H9 (cell line): ENCODE results near the gene CCDC141. TPM values are rescaled to one million over a fixed set of nuclear protein-coding genes. Genes with fewer than 3 reads are reported as not detected.

ENCODE experiments used
- DNase-seq: peaks from one replicate; pipeline ENCODE4 v3.0.0-alpha.2; 2017
- H2AFZ ChIP-seq: one replicate; pipeline ENCODE4 v1.6.1; 2013; ENCODE audit warnings: mild to moderate bottlenecking, low read length, control low read depth, moderate library complexity
- H2AK5ac ChIP-seq: 2 replicates; pipeline ENCODE4 v1.6.1; 2013; ENCODE audit warnings: low read length, control low read depth, mixed read lengths; ENCODE audit not compliant: insufficient read length
- H2BK120ac ChIP-seq: one replicate; pipeline ENCODE4 v1.6.1; 2013; ENCODE audit warnings: low read depth, mild to moderate bottlenecking, low read length, control low read depth, inconsistent platforms; ENCODE audit not compliant: poor library complexity, severe bottlenecking
- H2BK12ac ChIP-seq: 2 replicates; pipeline ENCODE4 v1.6.1; 2013; ENCODE audit warnings: low read length, control low read depth, mixed read lengths, low read depth; ENCODE audit not compliant: insufficient read length
- H2BK15ac ChIP-seq: 2 replicates; pipeline ENCODE4 v1.6.1; 2013; ENCODE audit warnings: low read depth, low read length, control low read depth
- H2BK20ac ChIP-seq: one replicate; pipeline ENCODE4 v1.6.1; 2013; ENCODE audit warnings: low read depth, mild to moderate bottlenecking, low read length, control low read depth, inconsistent platforms; ENCODE audit not compliant: poor library complexity, severe bottlenecking
- H2BK5ac ChIP-seq: 2 replicates; pipeline ENCODE4 v1.6.1; 2013; ENCODE audit warnings: low read length, control low read depth, mixed read lengths; ENCODE audit not compliant: insufficient read length
- H3K14ac ChIP-seq: 2 replicates; pipeline ENCODE4 v1.6.1; 2013; ENCODE audit warnings: low read length, control low read depth; ENCODE audit not compliant: insufficient read depth
- H3K18ac ChIP-seq: 2 replicates; pipeline ENCODE4 v1.6.1; 2013; ENCODE audit warnings: low read depth, mild to moderate bottlenecking, mixed read lengths, low read length, control low read depth; ENCODE audit not compliant: insufficient read length
- H3K23ac ChIP-seq: 2 replicates; pipeline ENCODE4 v1.6.1; 2013; ENCODE audit warnings: low read length, control low read depth, mixed read lengths, low read depth; ENCODE audit not compliant: insufficient read length
- H3K23me2 ChIP-seq: 2 replicates; pipeline ENCODE4 v1.6.1; 2013; ENCODE audit warnings: low read depth, mild to moderate bottlenecking, mixed read lengths, low read length, control low read depth; ENCODE audit not compliant: insufficient read length, poor library complexity, severe bottlenecking
- H3K27ac ChIP-seq: 2 replicates; pipeline ENCODE4 v1.5.1; 2013; ENCODE audit warnings: low read length, control low read depth, mixed read lengths, low read depth; ENCODE audit not compliant: insufficient read length
- H3K27me3 ChIP-seq: 2 replicates; pipeline ENCODE4 v1.6.1; 2013; ENCODE audit warnings: low read length, control low read depth, inconsistent platforms; ENCODE audit not compliant: insufficient read depth
- H3K4ac ChIP-seq: 2 replicates; pipeline ENCODE4 v1.6.1; 2013; ENCODE audit warnings: low read depth, mild to moderate bottlenecking, control low read depth, inconsistent platforms, low read length, moderate library complexity
- H3K4me1 ChIP-seq: 2 replicates; pipeline ENCODE4 v1.6.1; 2013; ENCODE audit warnings: low read length, control low read depth, inconsistent platforms; ENCODE audit not compliant: insufficient read depth
- H3K4me2 ChIP-seq: 2 replicates; pipeline ENCODE4 v1.6.1; 2013; ENCODE audit warnings: low read length, control low read depth, mixed read lengths; ENCODE audit not compliant: insufficient read length, insufficient read depth
- H3K56ac ChIP-seq: 2 replicates; pipeline ENCODE4 v1.6.1; 2013; ENCODE audit warnings: low read depth, mild to moderate bottlenecking, mixed read lengths, low read length, control low read depth; ENCODE audit not compliant: insufficient read length
- H3K79me1 ChIP-seq: 2 replicates; pipeline ENCODE4 v1.6.1; 2013; ENCODE audit warnings: low read depth, mild to moderate bottlenecking, moderate library complexity, low read length, control low read depth, inconsistent platforms; ENCODE audit not compliant: insufficient read depth, poor library complexity, severe bottlenecking
- H3K79me2 ChIP-seq: 2 replicates; pipeline ENCODE4 v1.6.1; 2013; ENCODE audit warnings: low read length, control low read depth, inconsistent platforms; ENCODE audit not compliant: insufficient read depth
- H3K9ac ChIP-seq: 2 replicates; pipeline ENCODE4 v1.6.1; 2013; ENCODE audit warnings: low read length, control low read depth, mixed read lengths; ENCODE audit not compliant: insufficient read length; ENCODE audit errors: extremely low read depth
- H3K9me3 ChIP-seq: one replicate; pipeline ENCODE4 v1.6.1; 2013; ENCODE audit warnings: low read depth, low read length, inconsistent platforms; ENCODE audit not compliant: control insufficient read depth
- H3T11ph ChIP-seq: one replicate; pipeline ENCODE4 v1.6.1; 2013; ENCODE audit warnings: mild to moderate bottlenecking, low read length, control low read depth, inconsistent platforms
- H4K20me1 ChIP-seq: one replicate; pipeline ENCODE4 v1.6.1; 2013; ENCODE audit not compliant: control insufficient read depth, insufficient read length, insufficient read depth
- H4K5ac ChIP-seq: 2 replicates; pipeline ENCODE4 v1.6.1; 2013; ENCODE audit warnings: low read depth, mild to moderate bottlenecking, mixed read lengths, low read length, control low read depth; ENCODE audit not compliant: insufficient read length
- H4K8ac ChIP-seq: replicated peaks from 2 replicates; pipeline ENCODE4 v1.6.1; 2013; ENCODE audit warnings: low read length, control low read depth, mixed read lengths, low read depth; ENCODE audit not compliant: insufficient read length
- H4K91ac ChIP-seq: 2 replicates; pipeline ENCODE4 v1.6.1; 2013; ENCODE audit warnings: low read depth, mild to moderate bottlenecking, moderate library complexity, mixed read lengths, low read length, control low read depth; ENCODE audit not compliant: insufficient read length
- H3K27ac Mint-ChIP-seq, 3 experiments: 2 replicates in 2 of 3; 3 replicates in 1 of 3; pipeline ENCODE4 v1.8.0; 2020 to 2021; ENCODE audit warnings: mixed read lengths in 3 of 3, mild to moderate bottlenecking in 1 of 3, moderate library complexity in 1 of 3
- H3K27me3 Mint-ChIP-seq: 2 replicates; pipeline ENCODE4 v1.8.0; 2021; ENCODE audit warnings: low read depth, mild to moderate bottlenecking, moderate library complexity, mixed read lengths
- H3K36me3 Mint-ChIP-seq, 3 experiments: 2 replicates in 2 of 3; 3 replicates in 1 of 3; pipeline ENCODE4 v1.8.0; 2020 to 2021; ENCODE audit warnings: low read depth in 3 of 3, mixed read lengths in 3 of 3; ENCODE audit not compliant: insufficient read depth in 1 of 3
- H3K4me1 Mint-ChIP-seq, 2 experiments: 2 replicates each; pipeline ENCODE4 v1.8.0; 2020; ENCODE audit warnings: mixed read lengths in 2 of 2
- H3K4me3 Mint-ChIP-seq, 2 experiments: 2 replicates in 1 of 2; 3 replicates in 1 of 2; pipeline ENCODE4 v1.8.0; 2020 to 2021; ENCODE audit warnings: mild to moderate bottlenecking in 2 of 2, mixed read lengths in 2 of 2, moderate library complexity in 1 of 2
- H3K9me3 Mint-ChIP-seq, 2 experiments: 2 replicates in 1 of 2; 3 replicates in 1 of 2; pipeline ENCODE4 v1.8.0; 2020; ENCODE audit warnings: mild to moderate bottlenecking in 2 of 2, mixed read lengths in 2 of 2, moderate library complexity in 1 of 2
- WGBS: extraction: QIAGEN DNeasy Blood & Tissue Kit; methylation state at CpG from one replicate; pipeline ENCODE4 v1.1.7; 2013; ENCODE audit warnings: missing lambda C conversion rate, low lambda C conversion rate, mixed read lengths; ENCODE audit not compliant: insufficient read length; ENCODE audit errors: extremely low coverage; 5-methylcytosine and 5-hydroxymethylcytosine counted together
- total RNA-seq: library from RNA; stranded (reverse); gene quantifications from 2 replicates; pipeline ENCODE4 v1.2.1, GENCODE V29; 2021
- TF ChIP-seq, protein P1 (sequence below): fragments of 200-600 bp; sonication (generic); conservative IDR thresholded peaks from 3 replicates; pipeline ENCODE4 v1.8.0; 2021; ENCODE audit warnings: antibody characterized with exemption, mild to moderate bottlenecking

Gene CCDC141
- total RNA-seq, 1 experiment from 2014 or later = 1.0 TPM

DNA sequence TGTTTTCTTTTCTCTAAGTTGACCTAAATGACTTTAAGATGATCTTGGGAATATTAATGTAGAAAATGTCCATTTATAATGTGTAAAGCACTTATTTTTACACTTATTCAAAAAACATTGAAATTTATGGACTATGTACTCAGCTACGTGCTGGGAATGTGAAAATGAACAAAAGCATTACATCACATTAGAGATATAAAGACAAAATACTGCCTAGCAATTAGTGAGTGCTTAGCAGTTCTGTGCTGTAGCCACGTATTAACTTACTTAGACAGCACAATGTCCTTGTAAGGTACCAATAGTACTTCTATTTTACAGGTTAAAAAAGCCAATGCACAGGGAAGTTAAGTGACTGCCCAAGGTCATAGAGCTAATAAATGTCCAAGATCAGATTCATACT lies 138.9 kb downstream of the CCDC141 start:
- H3K56ac ChIP-seq = no peak overlapping the region
- no peak overlapping the region for H2AK5ac ChIP-seq
- H2BK20ac ChIP-seq = no peak overlapping the region
- H3K4me2 ChIP-seq = no peak overlapping the region
- H3K79me2 ChIP-seq = no peaks in the 10 kb centered on the region
- H2BK12ac ChIP-seq = no peak overlapping the region
- no peak overlapping the region for H2BK15ac ChIP-seq
- H3K27ac Mint-ChIP-seq = no peak overlapping the region
- no peaks in the 10 kb centered on the region; a peak in 1 of 7 replicates for H3K36me3 Mint-ChIP-seq
- no peaks in the 10 kb centered on the region for H3K79me1 ChIP-seq
- no peak overlapping the region for H3K23ac ChIP-seq
- no peaks in the 10 kb centered on the region for H3K9me3 Mint-ChIP-seq
- H2BK5ac ChIP-seq = no peak overlapping the region
- H3K4me1 ChIP-seq = no peaks in the 10 kb centered on the region
- no peak overlapping the region for H3K18ac ChIP-seq
- no peak overlapping the region for H4K91ac ChIP-seq
- H3K27me3 Mint-ChIP-seq = no peaks in the 10 kb centered on the region
- no peak for DNase-seq
- no peak overlapping the region for H3K14ac ChIP-seq
- H3K27me3 ChIP-seq = no peaks in the 10 kb centered on the region
- H2BK120ac ChIP-seq = no peak overlapping the region
- no peaks in the 10 kb centered on the region for H3K9me3 ChIP-seq
- WGBS = no CpG with 5 or more reads among the region's 2 CpGs
- no peaks in the 10 kb centered on the region for H4K20me1 ChIP-seq
- no peak overlapping the region for H4K5ac ChIP-seq
- no peak overlapping the region for H3K9ac ChIP-seq
- H4K8ac ChIP-seq = no peak overlapping the region
- no peak overlapping the region for H3K27ac ChIP-seq
- no peaks in the 10 kb centered on the region for H3K23me2 ChIP-seq
- H3K4ac ChIP-seq = no peak overlapping the region
- peaks cover 7% of the 10 kb centered on the region in 2 experiments for H3K4me1 Mint-ChIP-seq
- no peak overlapping the region for H3T11ph ChIP-seq
- H2AFZ ChIP-seq = no peak overlapping the region
- TF ChIP-seq, protein P1, sequence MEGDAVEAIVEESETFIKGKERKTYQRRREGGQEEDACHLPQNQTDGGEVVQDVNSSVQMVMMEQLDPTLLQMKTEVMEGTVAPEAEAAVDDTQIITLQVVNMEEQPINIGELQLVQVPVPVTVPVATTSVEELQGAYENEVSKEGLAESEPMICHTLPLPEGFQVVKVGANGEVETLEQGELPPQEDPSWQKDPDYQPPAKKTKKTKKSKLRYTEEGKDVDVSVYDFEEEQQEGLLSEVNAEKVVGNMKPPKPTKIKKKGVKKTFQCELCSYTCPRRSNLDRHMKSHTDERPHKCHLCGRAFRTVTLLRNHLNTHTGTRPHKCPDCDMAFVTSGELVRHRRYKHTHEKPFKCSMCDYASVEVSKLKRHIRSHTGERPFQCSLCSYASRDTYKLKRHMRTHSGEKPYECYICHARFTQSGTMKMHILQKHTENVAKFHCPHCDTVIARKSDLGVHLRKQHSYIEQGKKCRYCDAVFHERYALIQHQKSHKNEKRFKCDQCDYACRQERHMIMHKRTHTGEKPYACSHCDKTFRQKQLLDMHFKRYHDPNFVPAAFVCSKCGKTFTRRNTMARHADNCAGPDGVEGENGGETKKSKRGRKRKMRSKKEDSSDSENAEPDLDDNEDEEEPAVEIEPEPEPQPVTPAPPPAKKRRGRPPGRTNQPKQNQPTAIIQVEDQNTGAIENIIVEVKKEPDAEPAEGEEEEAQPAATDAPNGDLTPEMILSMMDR = no peak
- H3K4me3 Mint-ChIP-seq = no peak overlapping the region
